RWPE1 (cell line): ENCODE data around the gene RBFOX1.

Source experiments
- CTCF ChIA-PET: fragments of 350-600 bp; sonication (Branson Sonifier 250); formaldehyde crosslinking; extraction: SDS; loops from one replicate; lab custom pipeline; 2021; lab: Yijun Ruan, JAX
- POLR2A ChIA-PET: fragments of 400-600 bp; formaldehyde crosslinking; extraction: SDS; loops from one replicate; lab custom pipeline; 2020; ENCODE audit warnings: antibody characterized with exemption; ENCODE audit not compliant: low non-redundant PET; lab: Yijun Ruan, JAX
- DNase-seq: peaks from one replicate; pipeline ENCODE4 v3.0.0; 2012; ENCODE audit warnings: low spot score
- H3K27ac ChIP-seq: fragments of 450-650 bp; 2 replicates; pipeline ENCODE4 v1.5.1; 2017
- TF ChIP-seq, protein P1 (sequence below): fragments of 450-650 bp; conservative IDR thresholded peaks from 2 replicates; pipeline ENCODE4 v1.5.1; 2017; ENCODE audit warnings: low read depth, mild to moderate bottlenecking

Gene RBFOX1

GRCh38 chr16:7731141-7731540, 398.5 kb downstream of the RBFOX1 start:
- POLR2A ChIA-PET: no interaction called here
- CTCF ChIA-PET: no interaction called here
- TF ChIP-seq, protein P1, sequence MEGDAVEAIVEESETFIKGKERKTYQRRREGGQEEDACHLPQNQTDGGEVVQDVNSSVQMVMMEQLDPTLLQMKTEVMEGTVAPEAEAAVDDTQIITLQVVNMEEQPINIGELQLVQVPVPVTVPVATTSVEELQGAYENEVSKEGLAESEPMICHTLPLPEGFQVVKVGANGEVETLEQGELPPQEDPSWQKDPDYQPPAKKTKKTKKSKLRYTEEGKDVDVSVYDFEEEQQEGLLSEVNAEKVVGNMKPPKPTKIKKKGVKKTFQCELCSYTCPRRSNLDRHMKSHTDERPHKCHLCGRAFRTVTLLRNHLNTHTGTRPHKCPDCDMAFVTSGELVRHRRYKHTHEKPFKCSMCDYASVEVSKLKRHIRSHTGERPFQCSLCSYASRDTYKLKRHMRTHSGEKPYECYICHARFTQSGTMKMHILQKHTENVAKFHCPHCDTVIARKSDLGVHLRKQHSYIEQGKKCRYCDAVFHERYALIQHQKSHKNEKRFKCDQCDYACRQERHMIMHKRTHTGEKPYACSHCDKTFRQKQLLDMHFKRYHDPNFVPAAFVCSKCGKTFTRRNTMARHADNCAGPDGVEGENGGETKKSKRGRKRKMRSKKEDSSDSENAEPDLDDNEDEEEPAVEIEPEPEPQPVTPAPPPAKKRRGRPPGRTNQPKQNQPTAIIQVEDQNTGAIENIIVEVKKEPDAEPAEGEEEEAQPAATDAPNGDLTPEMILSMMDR: no peak
- DNase-seq: no peak
- H3K27ac ChIP-seq: no peak overlapping the region

DNA sequence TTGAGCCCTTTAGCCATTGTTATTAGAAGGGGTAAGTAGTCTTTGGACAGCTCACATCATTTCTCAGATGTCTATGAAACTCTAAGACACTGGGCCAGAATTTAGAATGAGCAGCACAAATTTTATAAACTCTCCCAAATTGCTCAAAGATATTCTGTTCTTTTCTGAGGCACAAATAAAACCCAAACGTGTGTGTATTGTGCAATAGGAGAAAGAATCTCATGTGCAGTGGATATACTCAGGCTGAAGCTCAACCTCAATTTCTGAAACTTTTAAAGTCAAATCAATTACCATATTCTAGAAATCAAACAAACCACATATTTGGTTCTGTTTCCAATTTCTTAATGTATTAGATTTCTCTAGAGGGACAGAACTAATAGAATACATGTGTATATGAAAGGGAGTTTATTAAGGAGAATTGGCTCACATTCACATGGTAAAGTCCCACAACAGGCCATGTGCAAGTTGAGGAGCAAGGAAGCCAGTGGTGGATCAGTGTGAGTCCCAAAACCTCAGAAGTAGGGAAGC, 403.6 kb downstream of the RBFOX1 start:
- CTCF ChIA-PET: no interaction called here
- H3K27ac ChIP-seq: no peak overlapping the region
- no peak for DNase-seq
- POLR2A ChIA-PET: no interaction called here
- TF ChIP-seq, protein P1: no peak

DNA sequence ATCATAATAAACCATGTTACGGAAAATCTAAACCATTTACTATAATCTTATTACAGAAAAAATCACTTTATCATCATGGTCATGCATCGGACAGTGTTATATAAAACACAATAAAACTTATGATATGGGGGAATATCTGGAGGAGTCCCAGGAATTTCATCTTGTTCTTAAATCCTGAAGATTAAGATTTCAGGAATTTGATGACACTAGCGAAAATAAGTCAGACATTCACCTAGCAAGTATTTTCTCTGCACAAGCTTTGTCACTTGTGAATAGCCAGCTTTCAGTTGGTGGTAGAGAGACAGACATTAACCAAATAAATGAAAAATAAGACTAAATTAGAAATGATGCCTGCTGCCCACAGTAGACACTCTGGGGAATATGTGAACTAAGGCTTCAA, 410.0 kb downstream of the RBFOX1 start:
- TF ChIP-seq, protein P1: no peak
- ChIA-PET CTCF (no interaction called here), POLR2A (interaction anchor here (0.6 kb wide), 1 partner anchor 349 kb away, joined by 3 read pairs; no protein-coding TSS in a partner anchor)

GRCh38 chr16:7744546-7745264, 412.1 kb downstream of the RBFOX1 start:
- ChIA-PET POLR2A (no interaction called here), CTCF (no interaction called here)
- H3K27ac ChIP-seq: no peak overlapping the region
- TF ChIP-seq, protein P1: no peak
- no peak for DNase-seq

More for the DNA sequence above, 410.0 kb downstream of the RBFOX1 start:
- DNase-seq: no peak
- no peak overlapping the region for H3K27ac ChIP-seq

DNA sequence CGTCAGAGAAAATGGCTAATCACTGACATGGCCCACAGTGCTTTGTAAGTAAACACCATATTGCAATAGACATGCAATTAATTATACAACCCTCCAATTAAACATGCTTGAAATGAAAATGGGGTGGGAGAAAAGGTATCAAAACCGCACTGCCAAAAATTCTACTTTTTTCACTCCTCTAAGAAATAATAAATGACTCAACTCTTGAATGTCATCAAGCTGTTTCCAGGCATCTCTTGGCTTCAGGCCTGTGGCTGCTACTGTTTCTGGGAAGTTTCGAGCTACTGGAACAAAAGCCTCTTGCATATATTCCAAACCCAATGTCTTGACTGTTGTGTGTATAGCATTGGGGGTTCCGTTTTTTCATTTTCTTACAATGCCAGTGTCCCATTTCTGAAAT, 412.6 kb downstream of the RBFOX1 start:
- CTCF ChIA-PET: no interaction called here
- DNase-seq: no peak
- no peak overlapping the region for H3K27ac ChIP-seq
- POLR2A ChIA-PET: no interaction called here
- TF ChIP-seq, protein P1: no peak

DNA sequence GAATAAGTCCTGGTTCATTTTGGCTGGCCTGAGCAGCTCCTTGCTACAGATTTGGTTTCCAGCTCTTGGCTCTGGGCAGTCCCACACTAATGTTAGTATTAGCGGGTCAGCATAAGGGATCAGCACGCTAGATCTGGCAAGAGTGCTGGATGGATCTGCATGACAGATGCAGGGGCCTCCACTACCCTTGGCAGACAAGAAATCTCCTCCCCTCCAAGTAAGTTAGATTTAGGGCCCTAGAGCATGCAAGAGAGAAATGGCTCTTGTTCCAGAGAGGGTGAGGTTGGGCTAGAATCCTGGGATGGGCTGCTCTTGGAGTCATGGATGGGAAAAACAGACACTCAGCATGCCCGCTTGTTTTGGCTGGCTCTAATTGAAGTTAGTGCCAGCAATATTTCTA, 414.3 kb downstream of the RBFOX1 start:
- CTCF ChIA-PET: no interaction called here
- H3K27ac ChIP-seq: no peak overlapping the region
- POLR2A ChIA-PET: no interaction called here
- TF ChIP-seq, protein P1: no peak
- DNase-seq: no peak
